ENCODE results near the gene FAM180A. TPM values are rescaled to one million over a fixed set of nuclear protein-coding genes. Genes with fewer than 3 reads are reported as not detected.

Gene FAM180A
- total RNA-seq, 1 experiment from 2014 or later, result not detected

DNA sequence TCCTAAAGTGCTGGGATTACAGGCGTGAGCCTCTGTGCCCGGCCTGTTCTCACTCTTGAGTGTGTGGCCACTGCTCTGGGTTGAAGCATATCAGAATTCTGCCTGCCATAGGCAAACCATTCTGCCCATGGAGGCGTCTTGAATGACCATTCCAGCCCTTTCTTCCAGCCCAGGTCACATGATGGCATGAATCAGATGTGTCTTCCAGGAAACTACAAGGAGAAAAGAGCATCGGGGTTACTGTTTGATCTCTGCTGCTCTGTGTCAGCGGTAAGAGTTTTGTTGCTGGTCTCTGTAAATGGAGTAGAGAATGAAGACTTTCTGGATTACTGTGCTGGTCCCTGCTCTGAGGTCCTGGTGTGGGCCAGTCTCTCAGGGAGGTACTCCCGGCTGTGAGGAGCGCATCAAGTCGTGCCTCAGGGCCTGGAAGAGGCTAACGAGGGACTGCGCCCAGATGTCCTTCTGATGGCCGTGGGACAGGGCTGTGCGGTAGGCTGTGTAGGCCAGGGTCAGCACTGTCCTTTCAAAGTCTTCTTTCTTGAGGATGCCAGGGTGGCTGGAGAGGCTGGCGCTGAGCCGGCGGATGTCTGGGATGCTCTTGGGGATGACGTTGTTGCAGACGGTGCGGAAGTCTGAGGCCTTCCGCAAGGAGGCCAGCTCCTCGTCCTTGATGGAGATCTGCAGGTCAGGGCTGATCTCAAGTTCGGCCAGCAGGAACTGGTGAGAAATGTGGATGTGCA, 14.8 kb downstream of the FAM180A start (continued):
- TF ChIP-seq, protein P1, sequence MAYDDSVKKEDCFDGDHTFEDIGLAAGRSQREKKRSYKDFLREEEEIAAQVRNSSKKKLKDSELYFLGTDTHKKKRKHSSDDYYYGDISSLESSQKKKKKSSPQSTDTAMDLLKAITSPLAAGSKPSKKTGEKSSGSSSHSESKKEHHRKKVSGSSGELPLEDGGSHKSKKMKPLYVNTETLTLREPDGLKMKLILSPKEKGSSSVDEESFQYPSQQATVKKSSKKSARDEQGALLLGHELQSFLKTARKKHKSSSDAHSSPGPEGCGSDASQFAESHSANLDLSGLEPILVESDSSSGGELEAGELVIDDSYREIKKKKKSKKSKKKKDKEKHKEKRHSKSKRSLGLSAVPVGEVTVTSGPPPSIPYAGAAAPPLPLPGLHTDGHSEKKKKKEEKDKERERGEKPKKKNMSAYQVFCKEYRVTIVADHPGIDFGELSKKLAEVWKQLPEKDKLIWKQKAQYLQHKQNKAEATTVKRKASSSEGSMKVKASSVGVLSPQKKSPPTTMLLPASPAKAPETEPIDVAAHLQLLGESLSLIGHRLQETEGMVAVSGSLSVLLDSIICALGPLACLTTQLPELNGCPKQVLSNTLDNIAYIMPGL (CRISPR knock-in tag; IDR thresholded peaks at IDR 0.05), result no peak
- TF ChIP-seq ZNF138 (CRISPR knock-in tag; conservative IDR thresholded peaks at IDR 0.05), result no peak
- TF ChIP-seq, protein P2, sequence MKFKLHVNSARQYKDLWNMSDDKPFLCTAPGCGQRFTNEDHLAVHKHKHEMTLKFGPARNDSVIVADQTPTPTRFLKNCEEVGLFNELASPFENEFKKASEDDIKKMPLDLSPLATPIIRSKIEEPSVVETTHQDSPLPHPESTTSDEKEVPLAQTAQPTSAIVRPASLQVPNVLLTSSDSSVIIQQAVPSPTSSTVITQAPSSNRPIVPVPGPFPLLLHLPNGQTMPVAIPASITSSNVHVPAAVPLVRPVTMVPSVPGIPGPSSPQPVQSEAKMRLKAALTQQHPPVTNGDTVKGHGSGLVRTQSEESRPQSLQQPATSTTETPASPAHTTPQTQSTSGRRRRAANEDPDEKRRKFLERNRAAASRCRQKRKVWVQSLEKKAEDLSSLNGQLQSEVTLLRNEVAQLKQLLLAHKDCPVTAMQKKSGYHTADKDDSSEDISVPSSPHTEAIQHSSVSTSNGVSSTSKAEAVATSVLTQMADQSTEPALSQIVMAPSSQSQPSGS (CRISPR knock-in tag; IDR thresholded peaks at IDR 0.05; ENCODE audit: borderline replicate concordance, low read depth), result no peak
- TF ChIP-seq, protein P3, sequence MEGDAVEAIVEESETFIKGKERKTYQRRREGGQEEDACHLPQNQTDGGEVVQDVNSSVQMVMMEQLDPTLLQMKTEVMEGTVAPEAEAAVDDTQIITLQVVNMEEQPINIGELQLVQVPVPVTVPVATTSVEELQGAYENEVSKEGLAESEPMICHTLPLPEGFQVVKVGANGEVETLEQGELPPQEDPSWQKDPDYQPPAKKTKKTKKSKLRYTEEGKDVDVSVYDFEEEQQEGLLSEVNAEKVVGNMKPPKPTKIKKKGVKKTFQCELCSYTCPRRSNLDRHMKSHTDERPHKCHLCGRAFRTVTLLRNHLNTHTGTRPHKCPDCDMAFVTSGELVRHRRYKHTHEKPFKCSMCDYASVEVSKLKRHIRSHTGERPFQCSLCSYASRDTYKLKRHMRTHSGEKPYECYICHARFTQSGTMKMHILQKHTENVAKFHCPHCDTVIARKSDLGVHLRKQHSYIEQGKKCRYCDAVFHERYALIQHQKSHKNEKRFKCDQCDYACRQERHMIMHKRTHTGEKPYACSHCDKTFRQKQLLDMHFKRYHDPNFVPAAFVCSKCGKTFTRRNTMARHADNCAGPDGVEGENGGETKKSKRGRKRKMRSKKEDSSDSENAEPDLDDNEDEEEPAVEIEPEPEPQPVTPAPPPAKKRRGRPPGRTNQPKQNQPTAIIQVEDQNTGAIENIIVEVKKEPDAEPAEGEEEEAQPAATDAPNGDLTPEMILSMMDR (IDR thresholded peaks at IDR 0.05), result no peak

DNA sequence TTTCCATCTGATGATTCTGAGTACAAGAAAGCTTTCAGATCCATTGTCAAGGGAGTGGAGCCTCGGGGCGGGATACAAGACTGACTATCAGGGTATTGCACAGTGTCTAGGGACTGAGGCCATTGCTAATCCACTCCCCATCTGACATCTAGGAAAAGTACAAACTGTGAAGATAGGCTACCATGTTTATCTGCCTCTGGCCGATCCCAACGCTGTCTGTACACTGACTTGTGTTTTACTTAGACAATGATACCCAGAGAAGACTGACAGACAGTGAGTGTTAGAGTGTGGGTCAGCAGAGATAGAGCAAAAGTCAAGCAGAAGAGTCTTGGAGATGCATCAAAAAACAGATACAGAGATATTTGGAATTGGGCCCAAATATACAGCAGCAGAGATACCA, 17.5 kb downstream of the FAM180A start:
- DNase-seq (ENCODE audit: low spot score), result no peak
- H3K4me3 Mint-ChIP-seq, result no peak overlapping the region
- peaks cover 19% of the 10 kb centered on the region for H3K4me1 Mint-ChIP-seq
- H3K27me3 Mint-ChIP-seq (ENCODE audit: low read depth), result no peaks in the 10 kb centered on the region; the same call in 1 of the 2 replicates
- no peak for ATAC-seq
- ChIA-PET POLR2A (no interaction called here), CTCF (no interaction called here)
- H3K36me3 Mint-ChIP-seq, result no peaks in the 10 kb centered on the region
- H3K9me3 Mint-ChIP-seq, result no peaks in the 10 kb centered on the region
- no peak overlapping the region for H3K27ac Mint-ChIP-seq
- TF ChIP-seq, protein P4, sequence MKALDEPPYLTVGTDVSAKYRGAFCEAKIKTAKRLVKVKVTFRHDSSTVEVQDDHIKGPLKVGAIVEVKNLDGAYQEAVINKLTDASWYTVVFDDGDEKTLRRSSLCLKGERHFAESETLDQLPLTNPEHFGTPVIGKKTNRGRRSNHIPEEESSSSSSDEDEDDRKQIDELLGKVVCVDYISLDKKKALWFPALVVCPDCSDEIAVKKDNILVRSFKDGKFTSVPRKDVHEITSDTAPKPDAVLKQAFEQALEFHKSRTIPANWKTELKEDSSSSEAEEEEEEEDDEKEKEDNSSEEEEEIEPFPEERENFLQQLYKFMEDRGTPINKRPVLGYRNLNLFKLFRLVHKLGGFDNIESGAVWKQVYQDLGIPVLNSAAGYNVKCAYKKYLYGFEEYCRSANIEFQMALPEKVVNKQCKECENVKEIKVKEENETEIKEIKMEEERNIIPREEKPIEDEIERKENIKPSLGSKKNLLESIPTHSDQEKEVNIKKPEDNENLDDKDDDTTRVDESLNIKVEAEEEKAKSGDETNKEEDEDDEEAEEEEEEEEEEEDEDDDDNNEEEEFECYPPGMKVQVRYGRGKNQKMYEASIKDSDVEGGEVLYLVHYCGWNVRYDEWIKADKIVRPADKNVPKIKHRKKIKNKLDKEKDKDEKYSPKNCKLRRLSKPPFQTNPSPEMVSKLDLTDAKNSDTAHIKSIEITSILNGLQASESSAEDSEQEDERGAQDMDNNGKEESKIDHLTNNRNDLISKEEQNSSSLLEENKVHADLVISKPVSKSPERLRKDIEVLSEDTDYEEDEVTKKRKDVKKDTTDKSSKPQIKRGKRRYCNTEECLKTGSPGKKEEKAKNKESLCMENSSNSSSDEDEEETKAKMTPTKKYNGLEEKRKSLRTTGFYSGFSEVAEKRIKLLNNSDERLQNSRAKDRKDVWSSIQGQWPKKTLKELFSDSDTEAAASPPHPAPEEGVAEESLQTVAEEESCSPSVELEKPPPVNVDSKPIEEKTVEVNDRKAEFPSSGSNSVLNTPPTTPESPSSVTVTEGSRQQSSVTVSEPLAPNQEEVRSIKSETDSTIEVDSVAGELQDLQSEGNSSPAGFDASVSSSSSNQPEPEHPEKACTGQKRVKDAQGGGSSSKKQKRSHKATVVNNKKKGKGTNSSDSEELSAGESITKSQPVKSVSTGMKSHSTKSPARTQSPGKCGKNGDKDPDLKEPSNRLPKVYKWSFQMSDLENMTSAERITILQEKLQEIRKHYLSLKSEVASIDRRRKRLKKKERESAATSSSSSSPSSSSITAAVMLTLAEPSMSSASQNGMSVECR (CRISPR knock-in tag; IDR thresholded peaks at IDR 0.05; ENCODE audit: borderline replicate concordance), result no peak
- TF ChIP-seq, protein P5, sequence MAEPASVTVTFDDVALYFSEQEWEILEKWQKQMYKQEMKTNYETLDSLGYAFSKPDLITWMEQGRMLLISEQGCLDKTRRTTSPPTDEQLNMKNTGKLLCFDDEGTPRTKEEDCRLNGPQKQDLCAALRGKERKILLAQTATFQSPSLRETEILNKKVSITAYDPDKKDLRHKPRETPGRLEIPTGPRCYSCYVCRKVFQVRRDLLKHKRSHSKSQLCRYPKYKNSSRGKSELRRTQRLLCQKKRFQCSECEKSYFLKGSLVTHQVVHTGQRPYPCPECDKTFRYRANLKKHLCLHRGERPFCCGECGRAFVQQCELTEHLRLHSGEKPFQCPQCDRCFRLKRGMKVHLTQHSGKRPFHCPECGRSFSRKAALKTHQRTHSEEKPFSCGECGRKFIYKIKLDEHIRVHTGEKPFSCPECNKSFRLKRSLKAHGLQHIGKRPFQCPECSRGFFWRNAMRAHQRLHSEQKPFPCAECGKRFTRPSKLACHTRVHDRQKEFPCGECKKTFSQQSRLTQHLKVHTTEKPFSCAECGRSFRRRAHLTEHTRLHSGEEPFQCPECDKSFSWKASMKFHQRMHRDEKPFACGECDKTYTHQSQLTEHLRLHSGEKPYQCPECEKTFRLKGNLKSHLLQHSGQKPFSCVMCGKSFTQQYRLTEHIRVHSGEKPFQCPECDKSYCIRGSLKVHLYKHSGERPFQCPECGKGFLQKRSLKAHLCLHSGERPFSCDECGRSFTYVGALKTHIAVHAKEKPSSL (CRISPR knock-in tag; conservative IDR thresholded peaks at IDR 0.05), result no peak
- TF ChIP-seq ZNF423 (CRISPR knock-in tag; IDR thresholded peaks at IDR 0.05) (no peak), ZNF396 (CRISPR knock-in tag; IDR thresholded peaks at IDR 0.05; ENCODE audit: borderline replicate concordance) (no peak), ESRRA (CRISPR knock-in tag; IDR thresholded peaks at IDR 0.05; ENCODE audit: borderline replicate concordance) (no peak), SMAD3 (CRISPR knock-in tag; IDR thresholded peaks at IDR 0.05; ENCODE audit: borderline replicate concordance) (no peak), JUN (CRISPR knock-in tag; IDR thresholded peaks at IDR 0.05) (no peak), SP1 (CRISPR knock-in tag; conservative IDR thresholded peaks at IDR 0.05) (no peak), JAZF1 (CRISPR knock-in tag; IDR thresholded peaks at IDR 0.05) (no peak), TCF7 (CRISPR knock-in tag; IDR thresholded peaks at IDR 0.05; ENCODE audit: low read depth) (no peak), NR3C1 (CRISPR knock-in tag; conservative IDR thresholded peaks at IDR 0.05; ENCODE audit: low read depth) (no peak), SMAD4 (CRISPR knock-in tag; IDR thresholded peaks at IDR 0.05) (no peak)
- TF ChIP-seq, protein P6, sequence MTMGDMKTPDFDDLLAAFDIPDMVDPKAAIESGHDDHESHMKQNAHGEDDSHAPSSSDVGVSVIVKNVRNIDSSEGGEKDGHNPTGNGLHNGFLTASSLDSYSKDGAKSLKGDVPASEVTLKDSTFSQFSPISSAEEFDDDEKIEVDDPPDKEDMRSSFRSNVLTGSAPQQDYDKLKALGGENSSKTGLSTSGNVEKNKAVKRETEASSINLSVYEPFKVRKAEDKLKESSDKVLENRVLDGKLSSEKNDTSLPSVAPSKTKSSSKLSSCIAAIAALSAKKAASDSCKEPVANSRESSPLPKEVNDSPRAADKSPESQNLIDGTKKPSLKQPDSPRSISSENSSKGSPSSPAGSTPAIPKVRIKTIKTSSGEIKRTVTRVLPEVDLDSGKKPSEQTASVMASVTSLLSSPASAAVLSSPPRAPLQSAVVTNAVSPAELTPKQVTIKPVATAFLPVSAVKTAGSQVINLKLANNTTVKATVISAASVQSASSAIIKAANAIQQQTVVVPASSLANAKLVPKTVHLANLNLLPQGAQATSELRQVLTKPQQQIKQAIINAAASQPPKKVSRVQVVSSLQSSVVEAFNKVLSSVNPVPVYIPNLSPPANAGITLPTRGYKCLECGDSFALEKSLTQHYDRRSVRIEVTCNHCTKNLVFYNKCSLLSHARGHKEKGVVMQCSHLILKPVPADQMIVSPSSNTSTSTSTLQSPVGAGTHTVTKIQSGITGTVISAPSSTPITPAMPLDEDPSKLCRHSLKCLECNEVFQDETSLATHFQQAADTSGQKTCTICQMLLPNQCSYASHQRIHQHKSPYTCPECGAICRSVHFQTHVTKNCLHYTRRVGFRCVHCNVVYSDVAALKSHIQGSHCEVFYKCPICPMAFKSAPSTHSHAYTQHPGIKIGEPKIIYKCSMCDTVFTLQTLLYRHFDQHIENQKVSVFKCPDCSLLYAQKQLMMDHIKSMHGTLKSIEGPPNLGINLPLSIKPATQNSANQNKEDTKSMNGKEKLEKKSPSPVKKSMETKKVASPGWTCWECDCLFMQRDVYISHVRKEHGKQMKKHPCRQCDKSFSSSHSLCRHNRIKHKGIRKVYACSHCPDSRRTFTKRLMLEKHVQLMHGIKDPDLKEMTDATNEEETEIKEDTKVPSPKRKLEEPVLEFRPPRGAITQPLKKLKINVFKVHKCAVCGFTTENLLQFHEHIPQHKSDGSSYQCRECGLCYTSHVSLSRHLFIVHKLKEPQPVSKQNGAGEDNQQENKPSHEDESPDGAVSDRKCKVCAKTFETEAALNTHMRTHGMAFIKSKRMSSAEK (CRISPR knock-in tag; IDR thresholded peaks at IDR 0.05; ENCODE audit: borderline replicate concordance), result no peak
- TF ChIP-seq, protein P7, sequence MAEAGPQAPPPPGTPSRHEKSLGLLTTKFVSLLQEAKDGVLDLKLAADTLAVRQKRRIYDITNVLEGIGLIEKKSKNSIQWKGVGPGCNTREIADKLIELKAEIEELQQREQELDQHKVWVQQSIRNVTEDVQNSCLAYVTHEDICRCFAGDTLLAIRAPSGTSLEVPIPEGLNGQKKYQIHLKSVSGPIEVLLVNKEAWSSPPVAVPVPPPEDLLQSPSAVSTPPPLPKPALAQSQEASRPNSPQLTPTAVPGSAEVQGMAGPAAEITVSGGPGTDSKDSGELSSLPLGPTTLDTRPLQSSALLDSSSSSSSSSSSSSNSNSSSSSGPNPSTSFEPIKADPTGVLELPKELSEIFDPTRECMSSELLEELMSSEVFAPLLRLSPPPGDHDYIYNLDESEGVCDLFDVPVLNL (CRISPR knock-in tag; IDR thresholded peaks at IDR 0.05; ENCODE audit: borderline replicate concordance, low read depth), result no peak

Measured in WTC11 (cell line).